GM19193 (cell line): ENCODE measurements around the gene ZNF106.

ENCODE experiments used
- POLR2A ChIP-seq: IDR thresholded peaks from 4 replicates; pipeline ENCODE4 v1.6.1; 2011; ENCODE audit not compliant: insufficient read depth, insufficient read length; ENCODE audit errors: extremely low read depth

Gene ZNF106

DNA sequence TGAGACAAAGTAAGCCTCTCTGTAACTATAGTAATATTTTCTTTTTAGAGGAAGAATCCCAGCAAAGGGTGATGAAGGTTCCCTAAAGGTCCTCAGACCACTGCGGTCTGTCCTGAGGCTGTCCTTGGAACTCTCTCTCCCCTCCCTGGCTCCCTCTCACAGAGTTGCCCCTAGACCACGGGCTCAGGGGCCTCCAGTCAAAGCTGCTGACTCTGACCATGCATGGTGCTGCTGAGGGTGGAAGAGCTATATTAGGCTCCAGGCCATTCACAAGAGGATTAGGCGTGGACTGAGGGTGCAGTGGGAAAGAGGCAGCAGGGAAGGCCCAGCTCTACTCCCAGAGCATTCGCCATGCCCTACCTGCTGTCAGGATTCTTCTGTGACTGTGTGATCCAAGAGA, 117.0 kb downstream of the ZNF106 start:
- TF ChIP-seq POLR2A, result no peak

DNA sequence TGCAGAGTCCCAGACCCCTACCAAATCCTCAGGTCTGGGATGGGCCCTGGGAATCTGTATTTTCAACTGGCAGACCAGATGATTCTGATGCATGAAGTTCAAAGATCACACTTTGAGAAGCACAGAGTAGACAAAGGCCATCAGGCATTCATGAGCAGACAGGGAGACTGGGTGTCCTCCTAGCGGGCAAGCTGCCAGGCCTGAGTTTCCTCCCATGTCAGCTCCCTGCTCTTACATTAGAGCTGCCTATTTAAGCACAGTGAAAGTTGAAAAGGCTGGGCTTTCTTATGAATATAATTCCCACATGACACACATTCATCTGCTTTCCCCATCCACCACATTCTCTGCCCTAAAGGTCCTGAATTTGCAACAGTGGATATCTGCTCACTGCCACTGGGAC, 117.7 kb downstream of the ZNF106 start:
- TF ChIP-seq POLR2A, result no peak

DNA sequence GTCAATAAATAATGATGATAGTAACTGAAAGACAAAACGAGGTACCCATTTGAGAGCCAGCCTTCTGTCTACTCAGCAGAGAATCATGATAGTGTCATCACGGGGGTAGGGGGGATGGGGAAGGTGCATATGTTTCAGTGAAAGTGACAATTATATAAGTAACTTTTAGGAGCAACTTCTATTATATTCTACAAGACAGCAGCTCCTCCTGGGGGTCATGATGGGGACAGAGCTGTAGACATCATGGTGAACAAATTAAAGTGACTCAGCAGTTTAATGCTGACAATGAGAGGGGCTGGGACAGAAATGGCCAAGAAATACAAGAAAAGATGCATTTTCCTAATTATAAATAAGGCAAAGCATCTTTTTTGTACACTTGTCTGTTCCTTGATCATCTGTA, 119.8 kb downstream of the ZNF106 start:
- TF ChIP-seq POLR2A, result no peak

DNA sequence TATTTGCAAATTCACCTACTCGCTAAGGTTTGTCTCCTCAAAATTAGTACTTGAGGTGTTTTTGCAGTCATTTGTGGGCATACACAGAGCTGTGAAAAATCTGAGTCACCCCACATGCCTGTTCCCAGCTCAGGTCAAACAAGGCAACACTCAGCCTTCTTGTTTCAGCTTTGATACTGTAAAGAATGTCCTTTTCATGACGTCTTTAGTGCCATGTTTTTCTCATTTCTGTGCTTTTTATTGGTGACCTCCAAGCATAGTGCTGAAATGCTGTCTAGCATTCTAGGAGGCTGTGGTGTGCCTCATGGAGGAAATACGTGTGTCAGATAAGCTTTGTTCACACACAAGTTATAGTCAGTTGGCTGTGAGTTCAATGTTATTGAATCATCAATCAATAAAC, 122.8 kb downstream of the ZNF106 start:
- TF ChIP-seq POLR2A, result no peak

DNA sequence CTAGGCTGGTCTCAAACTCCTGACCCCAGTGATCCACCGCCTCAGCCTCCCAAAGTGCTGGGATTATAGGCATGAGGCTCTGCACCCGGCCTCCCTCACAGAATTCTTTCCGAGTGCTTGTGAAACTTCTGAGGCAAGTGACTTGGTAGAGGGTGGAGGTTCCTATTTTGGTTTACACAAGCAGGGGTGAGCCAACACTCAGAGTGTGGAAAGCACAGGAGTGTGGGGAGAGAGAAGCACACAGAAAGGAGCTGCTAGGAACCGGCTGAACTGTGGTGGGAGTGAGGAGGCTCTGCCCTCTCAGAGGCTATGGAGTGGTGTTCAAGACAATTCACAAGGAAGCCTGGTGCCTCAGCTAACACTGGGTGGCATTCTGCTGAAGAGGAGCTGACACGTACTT, 123.9 kb downstream of the ZNF106 start:
- TF ChIP-seq POLR2A, result no peak

DNA sequence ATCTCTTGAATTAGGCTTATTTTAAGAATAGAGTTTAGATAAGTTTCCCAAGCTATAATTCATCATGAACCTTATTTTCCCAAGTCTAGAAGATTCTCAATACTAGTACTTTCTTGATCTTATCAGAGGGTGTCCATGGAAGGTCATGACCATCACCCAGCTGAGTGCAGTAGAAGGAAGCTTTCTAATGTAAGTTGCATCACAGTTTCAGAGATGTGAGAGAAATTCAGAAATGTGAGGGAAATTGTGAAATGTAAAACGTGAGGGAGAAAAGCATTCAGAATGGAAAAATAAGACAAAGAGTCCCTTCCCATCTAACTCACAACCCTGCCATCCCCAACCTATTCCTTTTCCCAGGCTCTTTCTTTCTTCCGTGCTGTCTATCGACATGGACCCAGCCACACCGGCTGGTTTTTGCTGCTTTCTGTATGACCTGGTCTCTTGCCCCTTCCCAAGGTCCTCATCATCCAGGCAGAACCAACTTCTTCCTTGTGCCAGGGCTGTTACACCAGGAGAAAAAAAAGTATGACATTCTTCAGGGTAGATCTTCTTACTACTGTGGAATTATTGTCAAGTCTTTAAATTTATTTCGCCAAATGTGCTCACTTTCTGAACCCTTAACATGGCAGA, 124.9 kb downstream of the ZNF106 start:
- TF ChIP-seq POLR2A, result no peak

DNA sequence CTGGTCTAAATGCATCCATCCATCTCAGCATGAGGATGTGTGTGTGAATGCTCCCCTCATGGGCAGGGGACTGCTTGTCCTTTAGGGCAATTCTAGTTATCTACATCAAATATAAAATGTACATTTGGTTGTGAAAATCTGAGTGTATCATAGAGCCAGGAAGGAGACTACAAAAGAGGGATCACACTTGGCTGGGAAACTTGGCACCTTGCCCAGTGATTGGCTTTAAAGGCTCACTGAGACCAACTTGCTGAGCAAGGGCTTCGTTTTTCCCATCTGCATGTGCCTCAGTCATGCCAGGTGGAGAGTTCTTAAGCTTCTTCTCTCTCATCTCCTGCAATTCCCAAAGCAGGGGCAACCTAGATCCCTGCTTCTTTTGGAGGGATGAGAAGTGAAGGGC, 126.4 kb downstream of the ZNF106 start:
- no peak for TF ChIP-seq POLR2A

DNA sequence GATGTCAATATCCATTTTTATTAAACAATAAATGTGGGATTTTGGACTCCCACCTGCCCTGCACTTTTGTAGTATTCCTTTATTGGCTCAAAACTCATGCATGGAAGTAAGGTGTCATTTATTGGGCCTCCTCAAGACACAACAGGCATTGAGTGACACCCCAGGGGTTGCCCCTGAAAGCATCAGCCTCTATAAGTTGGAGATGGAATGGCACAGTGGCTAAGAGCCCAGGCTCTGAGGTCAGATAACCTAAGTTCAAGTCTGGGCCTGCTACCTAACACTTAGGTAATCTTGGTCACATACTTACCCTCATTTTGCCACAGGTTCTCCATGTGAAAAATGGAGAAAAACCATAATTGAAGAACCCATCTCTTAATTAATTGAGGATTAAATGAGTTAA, 127.0 kb downstream of the ZNF106 start:
- no peak for TF ChIP-seq POLR2A

DNA sequence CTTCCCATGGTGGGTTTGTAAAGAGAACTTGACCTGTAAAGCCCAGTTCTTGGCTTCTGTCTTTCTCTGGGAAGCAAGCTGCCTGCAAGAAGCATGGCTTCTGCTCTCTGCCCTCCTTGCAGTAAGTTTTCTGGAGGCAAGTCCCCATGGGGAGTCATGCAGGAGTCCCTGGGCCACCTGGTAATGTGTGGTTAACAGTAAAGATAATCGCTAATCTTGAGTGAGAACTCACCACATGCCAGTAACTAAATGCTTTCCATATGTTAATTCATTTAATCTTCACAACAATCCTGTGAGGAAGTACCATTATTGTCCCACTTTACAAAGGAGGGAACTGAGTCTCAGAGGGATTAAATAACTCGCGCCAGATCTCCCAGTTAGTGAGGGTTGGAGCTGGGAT, 127.5 kb downstream of the ZNF106 start:
- no peak for TF ChIP-seq POLR2A
